ENCODE results near the gene TMPRSS4. TPM values are rescaled to one million over a fixed set of nuclear protein-coding genes. Genes with fewer than 3 reads are reported as not detected.

Gene TMPRSS4
- total and polyA plus RNA-seq, 2 of the 4 experiments (the other 2 are of a cell fraction), result not detected

GRCh38 chr11:118111744-118112035, 34.8 kb downstream of the TMPRSS4 start:
- Histone ChIP-seq H3K9me1 (ENCODE audit: insufficient read depth, low read length) (no peaks in the 10 kb centered on the region), H2BK5ac (ENCODE audit: low read depth, low read length, poor library complexity, severe bottlenecking) (no peak overlapping the region), H3K79me1 (ENCODE audit: low read depth in 1 of 2, low read length in 2 of 2) (no peaks in the 10 kb centered on the region), H2AK5ac (ENCODE audit: low read depth, low read length) (no peak overlapping the region), H2AFZ (replicated peaks; ENCODE audit: low read length, poor library complexity) (no peak overlapping the region), H3K4me3 (ENCODE audit: insufficient read depth, low read depth, low read length) (no peak overlapping the region), H4K8ac (ENCODE audit: low read depth in 2 of 2, low read length in 2 of 2) (no peak overlapping the region), H3K18ac (ENCODE audit: low read depth, low read length) (no peak overlapping the region), H3K23ac (ENCODE audit: low read depth, low read length) (no peak overlapping the region), H3K9me3 (ENCODE audit: control insufficient read depth, insufficient read depth, low read length) (no peaks in the 10 kb centered on the region), H3K56ac (ENCODE audit: extremely low read depth, insufficient read depth, low read length) (no peak overlapping the region), H4K91ac (ENCODE audit: insufficient read depth, low read depth, low read length) (no peak overlapping the region), H3K4me2 (ENCODE audit: low read depth, low read length) (no peak overlapping the region), H2BK120ac (ENCODE audit: low read depth, low read length) (no peak overlapping the region), H3K4ac (ENCODE audit: low read depth, low read length) (no peak overlapping the region), H3K14ac (replicated peaks; ENCODE audit: low read depth, low read length) (no peak overlapping the region), H3K27me3 (ENCODE audit: control insufficient read depth, insufficient read depth, low read length) (no peaks in the 10 kb centered on the region), H3K27ac (ENCODE audit: insufficient read depth, low read length) (no peak overlapping the region), H4K20me1 (ENCODE audit: insufficient read depth, low read length) (no peaks in the 10 kb centered on the region), H2BK20ac (ENCODE audit: low read depth, low read length) (no peak overlapping the region), H4K5ac (ENCODE audit: low read depth, low read length) (no peak overlapping the region), H3K36me3 (ENCODE audit: control insufficient read depth, insufficient read depth, low read length) (no peaks in the 10 kb centered on the region), H3K4me1 (ENCODE audit: control insufficient read depth, insufficient read depth, low read length) (no peaks in the 10 kb centered on the region), H2BK15ac (ENCODE audit: low read depth, low read length) (no peak overlapping the region), H3K9ac (ENCODE audit: low read depth, low read length) (no peak overlapping the region), H2AK9ac (replicated peaks; ENCODE audit: low read depth, low read length, poor library complexity) (no peak overlapping the region)
- BruUV-seq (replicated peaks), result no TSS peak
- no CpG with 5 or more reads among the region's 6 CpGs for WGBS, 2 experiments (ENCODE audit: extremely low coverage in 2 of 2, insufficient read length in 1 of 2)
- dilution Hi-C loops (cut with HindIII; ENCODE audit: low sequenced_read_pairs, unreplicated experiment), result no loop called here
- no peak for DNase-seq
- ChIA-PET CTCF (no interaction called here), POLR2A (ENCODE audit: unreplicated experiment) (no interaction called here)
- intact Hi-C loops (cut with micrococcal nuclease), result no loop called here
- in situ Hi-C loops (cut with MboI; ENCODE audit: low sequenced_read_pairs), result no loop called here
- no peak for TF ChIP-seq ELK1 (IDR thresholded peaks at IDR 0.05; ENCODE audit: borderline replicate concordance, low read depth, low read length)
- no peak for TF ChIP-seq BHLHE40 (IDR thresholded peaks at IDR 0.05; ENCODE audit: low read depth, low read length)
- no peak for TF ChIP-seq MXI1 (IDR thresholded peaks at IDR 0.05; ENCODE audit: borderline replicate concordance, low read depth, low read length)
- TF ChIP-seq SMC3 (IDR thresholded peaks at IDR 0.05; ENCODE audit: low read depth, low read length), result no peak
- TF ChIP-seq POLR2A (IDR thresholded peaks at IDR 0.05; ENCODE audit: low read depth, low read length), result no peak
- TF ChIP-seq CHD1 (IDR thresholded peaks at IDR 0.05; ENCODE audit: low read depth, low read length), result no peak
- no peak for TF ChIP-seq CEBPB (IDR thresholded peaks at IDR 0.05; ENCODE audit: low read depth, low read length)
- no peak for TF ChIP-seq USF2 (IDR thresholded peaks at IDR 0.05; ENCODE audit: low read depth, low read length)
- no peak for TF ChIP-seq FOS (IDR thresholded peaks at IDR 0.05; ENCODE audit: low read depth, low read length)
- no peak for TF ChIP-seq NFE2L2 (IDR thresholded peaks at IDR 0.05; ENCODE audit: low read depth, low read length)
- no peak for ATAC-seq (ENCODE audit: low read depth)

All from IMR-90 (cell line).